Measurements from ENCODE around the gene NR3C1.

- TF ChIP-seq EZH2 (IDR thresholded peaks at IDR 0.05; ENCODE audit: borderline replicate concordance, insufficient read depth, low read depth, low read length, poor library complexity, severe bottlenecking) (no peak), CTCF (IDR thresholded peaks at IDR 0.05) (no peak)
These were observed 23.7 kb upstream of the NR3C1 start for GRCh38 chr5:143427122-143427735.
